OCI-LY1 (cell line): ENCODE data around the gene RABGEF1.

Experiments used
- EZH2 ChIP-seq: fragments of 200-600 bp; sonication (generic), shearing (Covaris generic); IDR thresholded peaks from 2 replicates; pipeline ENCODE4 v1.8.0; 2017; ENCODE audit warnings: borderline replicate concordance, mixed run types, mild to moderate bottlenecking, antibody characterized with exemption, low read length, moderate library complexity, mixed read lengths
- TF ChIP-seq, protein P1 (sequence below): fragments of 200-600 bp; sonication (generic), shearing (Covaris generic); IDR thresholded peaks from 2 replicates; pipeline ENCODE4 v1.5.1; 2017; ENCODE audit warnings: mild to moderate bottlenecking, antibody characterized with exemption, low read length, moderate library complexity, mixed read lengths

DNA sequence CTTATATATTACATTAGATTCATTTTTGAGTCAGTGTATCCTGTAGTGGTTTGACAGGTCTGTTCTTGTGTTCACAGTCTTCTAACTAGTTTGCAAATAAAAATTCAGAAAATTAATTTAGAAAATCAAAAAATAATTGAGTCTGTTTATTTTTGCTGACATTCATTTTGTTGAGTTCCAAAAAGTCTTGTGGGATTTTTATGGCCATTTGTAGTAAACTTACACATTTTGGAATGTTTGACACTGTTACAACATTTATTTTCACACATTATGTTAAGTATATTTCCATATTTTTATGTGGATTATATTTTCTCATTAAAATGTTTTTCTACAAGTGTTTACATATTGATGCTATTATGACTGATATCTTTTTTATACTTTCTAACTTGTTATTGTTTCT, 16.4 kb downstream of the RABGEF1 start:
- TF ChIP-seq, protein P1, sequence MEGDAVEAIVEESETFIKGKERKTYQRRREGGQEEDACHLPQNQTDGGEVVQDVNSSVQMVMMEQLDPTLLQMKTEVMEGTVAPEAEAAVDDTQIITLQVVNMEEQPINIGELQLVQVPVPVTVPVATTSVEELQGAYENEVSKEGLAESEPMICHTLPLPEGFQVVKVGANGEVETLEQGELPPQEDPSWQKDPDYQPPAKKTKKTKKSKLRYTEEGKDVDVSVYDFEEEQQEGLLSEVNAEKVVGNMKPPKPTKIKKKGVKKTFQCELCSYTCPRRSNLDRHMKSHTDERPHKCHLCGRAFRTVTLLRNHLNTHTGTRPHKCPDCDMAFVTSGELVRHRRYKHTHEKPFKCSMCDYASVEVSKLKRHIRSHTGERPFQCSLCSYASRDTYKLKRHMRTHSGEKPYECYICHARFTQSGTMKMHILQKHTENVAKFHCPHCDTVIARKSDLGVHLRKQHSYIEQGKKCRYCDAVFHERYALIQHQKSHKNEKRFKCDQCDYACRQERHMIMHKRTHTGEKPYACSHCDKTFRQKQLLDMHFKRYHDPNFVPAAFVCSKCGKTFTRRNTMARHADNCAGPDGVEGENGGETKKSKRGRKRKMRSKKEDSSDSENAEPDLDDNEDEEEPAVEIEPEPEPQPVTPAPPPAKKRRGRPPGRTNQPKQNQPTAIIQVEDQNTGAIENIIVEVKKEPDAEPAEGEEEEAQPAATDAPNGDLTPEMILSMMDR, result no peak
- no peak for TF ChIP-seq EZH2
